Measurements from ENCODE around the gene TAGLN3.

The TAGLN3 gene

GRCh38 chr3:112011376-112011940 lies 12.7 kb downstream of the TAGLN3 start:
- H3K9ac ChIP-seq (ENCODE audit: low read depth, low read length), result no peak overlapping the region
- H3K4me1 ChIP-seq (ENCODE audit: insufficient read depth, low read length), result no peaks in the 10 kb centered on the region
- no peaks in the 10 kb centered on the region for H3K9me3 ChIP-seq (ENCODE audit: control insufficient read depth, insufficient read depth, low read length)
- no peaks in the 10 kb centered on the region for H3K36me3 ChIP-seq (ENCODE audit: insufficient read depth, low read length)

- no peaks in the 10 kb centered on the region for H3K36me3 ChIP-seq (ENCODE audit: insufficient read depth, low read length)
- H3K9ac ChIP-seq (ENCODE audit: low read depth, low read length), result no peak overlapping the region
- no peaks in the 10 kb centered on the region for H3K4me1 ChIP-seq (ENCODE audit: insufficient read depth, low read length)
These were observed 13.7 kb downstream of the TAGLN3 start for GRCh38 chr3:112012205-112012992.

GRCh38 chr3:112013058-112013783 lies 14.5 kb downstream of the TAGLN3 start:
- H3K9me3 ChIP-seq (ENCODE audit: control insufficient read depth, insufficient read depth, low read length), result no peaks in the 10 kb centered on the region
- H3K9ac ChIP-seq (ENCODE audit: low read depth, low read length), result no peak overlapping the region
- H3K36me3 ChIP-seq (ENCODE audit: insufficient read depth, low read length), result no peaks in the 10 kb centered on the region
- H3K4me1 ChIP-seq (ENCODE audit: insufficient read depth, low read length), result no peaks in the 10 kb centered on the region

More at GRCh38 chr3:112012205-112012992, 13.7 kb downstream of the TAGLN3 start:
- no peaks in the 10 kb centered on the region for H3K9me3 ChIP-seq (ENCODE audit: control insufficient read depth, insufficient read depth, low read length)

- H3K4me1 ChIP-seq (ENCODE audit: insufficient read depth, low read length), result no peaks in the 10 kb centered on the region
- no peak overlapping the region for H3K9ac ChIP-seq (ENCODE audit: low read depth, low read length)
- no peaks in the 10 kb centered on the region for H3K9me3 ChIP-seq (ENCODE audit: control insufficient read depth, insufficient read depth, low read length)
- no peaks in the 10 kb centered on the region for H3K36me3 ChIP-seq (ENCODE audit: insufficient read depth, low read length)
These were observed 15.0 kb downstream of the TAGLN3 start for GRCh38 chr3:112013784-112014143.

- Histone ChIP-seq H3K4me1 (ENCODE audit: insufficient read depth, low read length) (no peaks in the 10 kb centered on the region), H3K9me3 (ENCODE audit: control insufficient read depth, insufficient read depth, low read length) (no peaks in the 10 kb centered on the region; the same call in 1 of the 2 replicates), H3K9ac (ENCODE audit: low read depth, low read length) (no peak overlapping the region), H3K36me3 (ENCODE audit: insufficient read depth, low read length) (no peaks in the 10 kb centered on the region)
These were observed 18.4 kb downstream of the TAGLN3 start for GRCh38 chr3:112017091-112017490.

GRCh38 chr3:112018712-112019111 lies 20.0 kb downstream of the TAGLN3 start:
- no peaks in the 10 kb centered on the region for H3K4me1 ChIP-seq (ENCODE audit: insufficient read depth, low read length)
- H3K9me3 ChIP-seq (ENCODE audit: control insufficient read depth, insufficient read depth, low read length), result peaks cover 5% of the 10 kb centered on the region; the same call in 1 of the 2 replicates
- no peaks in the 10 kb centered on the region for H3K36me3 ChIP-seq (ENCODE audit: insufficient read depth, low read length)
- H3K9ac ChIP-seq (ENCODE audit: low read depth, low read length), result no peak overlapping the region

GRCh38 chr3:112019716-112020115 lies 21.0 kb downstream of the TAGLN3 start:
- Histone ChIP-seq H3K36me3 (ENCODE audit: insufficient read depth, low read length) (no peaks in the 10 kb centered on the region), H3K9me3 (ENCODE audit: control insufficient read depth, insufficient read depth, low read length) (peaks cover 5% of the 10 kb centered on the region; the same call in 1 of the 2 replicates)

GRCh38 chr3:112020674-112021085 lies 22.0 kb downstream of the TAGLN3 start:
- Histone ChIP-seq H3K4me1 (ENCODE audit: insufficient read depth, low read length) (no peaks in the 10 kb centered on the region), H3K36me3 (ENCODE audit: insufficient read depth, low read length) (no peaks in the 10 kb centered on the region), H3K9ac (ENCODE audit: low read depth, low read length) (no peak overlapping the region), H3K9me3 (ENCODE audit: control insufficient read depth, insufficient read depth, low read length) (peaks cover 5% of the 10 kb centered on the region; the same call in 1 of the 2 replicates)

More at GRCh38 chr3:112019716-112020115, 21.0 kb downstream of the TAGLN3 start:
- H3K4me1 ChIP-seq (ENCODE audit: insufficient read depth, low read length), result no peaks in the 10 kb centered on the region
- H3K9ac ChIP-seq (ENCODE audit: low read depth, low read length), result no peak overlapping the region

GRCh38 chr3:112027142-112027541 lies 28.4 kb downstream of the TAGLN3 start:
- H3K4me1 ChIP-seq (ENCODE audit: insufficient read depth, low read length), result no peaks in the 10 kb centered on the region
- H3K9ac ChIP-seq (ENCODE audit: low read depth, low read length), result no peak overlapping the region
- H3K9me3 ChIP-seq (ENCODE audit: control insufficient read depth, insufficient read depth, low read length), result 0 out of 2 replicates have a peak, but pooled peaks cover 6% of the 10 kb centered on the region
- H3K36me3 ChIP-seq (ENCODE audit: insufficient read depth, low read length), result no peaks in the 10 kb centered on the region

- Histone ChIP-seq H3K36me3 (ENCODE audit: insufficient read depth, low read length) (no peaks in the 10 kb centered on the region), H3K9ac (ENCODE audit: low read depth, low read length) (no peak overlapping the region), H3K4me1 (ENCODE audit: insufficient read depth, low read length) (no peaks in the 10 kb centered on the region), H3K9me3 (ENCODE audit: control insufficient read depth, insufficient read depth, low read length) (0 out of 2 replicates have a peak, but pooled peaks cover 5% of the 10 kb centered on the region)
These were observed 29.1 kb downstream of the TAGLN3 start for GRCh38 chr3:112027826-112028225.

GRCh38 chr3:112030901-112031300 lies 32.2 kb downstream of the TAGLN3 start:
- Histone ChIP-seq H3K4me1 (ENCODE audit: insufficient read depth, low read length) (no peaks in the 10 kb centered on the region), H3K9ac (ENCODE audit: low read depth, low read length) (no peak overlapping the region)

GRCh38 chr3:112032098-112032731 lies 33.5 kb downstream of the TAGLN3 start:
- Histone ChIP-seq H3K36me3 (ENCODE audit: insufficient read depth, low read length) (no peaks in the 10 kb centered on the region), H3K9me3 (ENCODE audit: control insufficient read depth, insufficient read depth, low read length) (peaks cover 9% of the 10 kb centered on the region; the same call in 1 of the 2 replicates), H3K9ac (ENCODE audit: low read depth, low read length) (no peak overlapping the region), H3K4me1 (ENCODE audit: insufficient read depth, low read length) (no peaks in the 10 kb centered on the region)

More at GRCh38 chr3:112030901-112031300, 32.2 kb downstream of the TAGLN3 start:
- H3K36me3 ChIP-seq (ENCODE audit: insufficient read depth, low read length), result no peaks in the 10 kb centered on the region
- H3K9me3 ChIP-seq (ENCODE audit: control insufficient read depth, insufficient read depth, low read length), result 0 out of 2 replicates have a peak, but pooled peaks cover 5% of the 10 kb centered on the region

GRCh38 chr3:112034436-112034835 lies 35.7 kb downstream of the TAGLN3 start, which contains the start of gene TMPRSS7:
Gene TMPRSS7 (plus strand): TSS chr3:112034736. CDS start chr3:112034846, 110 bp downstream.
- H3K9me3 ChIP-seq (ENCODE audit: control insufficient read depth, insufficient read depth, low read length), result peaks cover 12% of the 10 kb centered on the region; the same call in 1 of the 2 replicates
- no peak within 1 kb of the TSS for H3K9ac ChIP-seq (ENCODE audit: low read depth, low read length)
- H3K4me1 ChIP-seq (ENCODE audit: insufficient read depth, low read length), result no peaks in the 10 kb centered on the region
- no peaks in the 10 kb centered on the region for H3K36me3 ChIP-seq (ENCODE audit: insufficient read depth, low read length)

- Histone ChIP-seq H3K9me3 (ENCODE audit: control insufficient read depth, insufficient read depth, low read length) (peaks cover 12% of the 10 kb centered on the region; the same call in 1 of the 2 replicates), H3K4me1 (ENCODE audit: insufficient read depth, low read length) (no peaks in the 10 kb centered on the region), H3K36me3 (ENCODE audit: insufficient read depth, low read length) (no peaks in the 10 kb centered on the region), H3K9ac (ENCODE audit: low read depth, low read length) (no peak overlapping the region)
These were observed 36.5 kb downstream of the TAGLN3 start for GRCh38 chr3:112035241-112035640.
